GM12875 (cell line): Measurements from ENCODE around the gene PIGC.

Experiments used
- H3K4me3 ChIP-seq: one replicate; pipeline ENCODE4 v1.5.1; 2011; ENCODE audit warnings: low read depth, low read length, control low read depth
- TF ChIP-seq, protein P1 (sequence below): IDR thresholded peaks from 2 replicates; pipeline ENCODE4 v1.5.1; 2011; ENCODE audit warnings: low read depth, mild to moderate bottlenecking, control low read depth, inconsistent platforms, low read length, moderate library complexity, borderline replicate concordance; ENCODE audit not compliant: insufficient read depth

The PIGC gene

DNA sequence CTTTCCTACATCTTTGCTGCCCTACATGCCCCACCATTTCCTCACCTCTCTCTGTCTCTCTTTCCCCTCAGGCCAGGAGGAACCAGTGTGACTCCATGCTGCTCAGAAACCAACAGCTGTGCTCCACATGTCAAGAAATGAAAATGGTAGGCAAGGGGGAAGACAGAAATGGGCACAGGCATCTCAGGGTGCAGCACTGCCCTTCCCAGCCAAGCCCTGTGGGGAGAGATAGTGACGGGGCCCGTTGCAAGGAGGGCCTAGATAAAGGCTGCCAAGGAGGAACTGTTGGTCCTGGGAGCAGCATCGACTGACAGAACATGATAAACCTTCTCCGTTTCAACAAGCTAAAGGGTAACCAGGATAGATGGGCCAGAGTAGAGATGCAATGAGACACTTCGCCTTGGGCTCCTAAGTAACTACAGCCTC, 12.5 kb upstream of the PIGC start:
- TF ChIP-seq, protein P1, sequence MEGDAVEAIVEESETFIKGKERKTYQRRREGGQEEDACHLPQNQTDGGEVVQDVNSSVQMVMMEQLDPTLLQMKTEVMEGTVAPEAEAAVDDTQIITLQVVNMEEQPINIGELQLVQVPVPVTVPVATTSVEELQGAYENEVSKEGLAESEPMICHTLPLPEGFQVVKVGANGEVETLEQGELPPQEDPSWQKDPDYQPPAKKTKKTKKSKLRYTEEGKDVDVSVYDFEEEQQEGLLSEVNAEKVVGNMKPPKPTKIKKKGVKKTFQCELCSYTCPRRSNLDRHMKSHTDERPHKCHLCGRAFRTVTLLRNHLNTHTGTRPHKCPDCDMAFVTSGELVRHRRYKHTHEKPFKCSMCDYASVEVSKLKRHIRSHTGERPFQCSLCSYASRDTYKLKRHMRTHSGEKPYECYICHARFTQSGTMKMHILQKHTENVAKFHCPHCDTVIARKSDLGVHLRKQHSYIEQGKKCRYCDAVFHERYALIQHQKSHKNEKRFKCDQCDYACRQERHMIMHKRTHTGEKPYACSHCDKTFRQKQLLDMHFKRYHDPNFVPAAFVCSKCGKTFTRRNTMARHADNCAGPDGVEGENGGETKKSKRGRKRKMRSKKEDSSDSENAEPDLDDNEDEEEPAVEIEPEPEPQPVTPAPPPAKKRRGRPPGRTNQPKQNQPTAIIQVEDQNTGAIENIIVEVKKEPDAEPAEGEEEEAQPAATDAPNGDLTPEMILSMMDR: no peak
- no peak overlapping the region for H3K4me3 ChIP-seq

DNA sequence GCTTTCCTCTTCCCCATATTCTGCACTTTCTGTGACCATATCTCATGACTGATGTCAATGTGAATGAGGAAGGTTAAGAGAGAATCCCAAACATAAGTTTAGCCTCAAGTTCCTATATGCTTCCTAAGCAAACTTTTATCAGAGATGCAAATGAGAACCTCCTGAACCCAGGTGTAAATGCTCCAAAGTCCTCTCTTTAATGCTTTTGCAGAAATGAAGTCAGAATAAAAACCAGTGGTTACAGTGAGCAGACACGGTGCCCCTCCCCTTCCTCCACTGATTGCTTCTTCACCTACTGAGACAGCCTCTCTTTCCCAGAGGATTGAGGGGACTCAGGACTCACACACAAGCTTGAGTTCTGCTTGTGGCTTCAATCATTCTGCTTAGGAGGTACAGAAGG, 11.6 kb upstream of the PIGC start:
- TF ChIP-seq, protein P1: no peak
- no peak overlapping the region for H3K4me3 ChIP-seq

DNA sequence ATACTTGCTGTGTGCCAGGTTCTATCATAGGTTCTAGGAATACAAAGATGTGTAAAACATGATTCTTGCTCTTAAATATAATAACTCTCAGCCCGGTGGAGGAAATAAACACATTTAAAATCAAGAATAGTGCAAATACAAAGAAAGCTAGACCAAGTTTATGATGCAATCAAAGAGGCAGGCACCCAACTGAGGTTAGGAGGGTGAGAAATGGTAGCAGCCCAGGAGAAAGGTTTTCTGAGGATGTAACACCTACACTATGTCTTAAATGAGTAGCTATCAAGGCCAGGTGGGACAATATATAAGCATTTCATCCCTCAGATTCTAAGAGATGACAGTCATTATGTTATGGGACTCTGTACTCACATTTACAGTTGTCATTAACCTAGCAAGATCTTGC, 9.7 kb upstream of the PIGC start:
- TF ChIP-seq, protein P1: no peak
- H3K4me3 ChIP-seq: no peak overlapping the region

DNA sequence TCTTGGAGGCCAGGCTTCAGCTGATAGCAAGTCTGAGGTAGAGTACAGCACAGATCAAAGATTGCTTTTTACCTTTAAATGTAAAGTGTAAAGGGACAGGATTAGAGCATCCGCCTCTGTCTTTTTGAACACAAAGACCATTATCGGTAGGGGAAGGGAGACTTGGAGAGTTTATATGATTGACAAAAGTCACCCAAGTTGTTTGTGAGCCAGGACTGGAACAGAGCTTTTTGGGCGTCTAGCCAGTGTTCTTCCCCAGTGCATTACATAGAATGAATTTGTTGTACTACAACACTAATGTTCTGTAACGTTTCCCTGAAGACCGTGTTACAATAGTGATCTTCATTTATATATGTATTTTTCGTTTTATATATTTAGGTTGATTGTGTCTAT, 9.3 kb upstream of the PIGC start:
- no peak overlapping the region for H3K4me3 ChIP-seq
- TF ChIP-seq, protein P1: no peak

DNA sequence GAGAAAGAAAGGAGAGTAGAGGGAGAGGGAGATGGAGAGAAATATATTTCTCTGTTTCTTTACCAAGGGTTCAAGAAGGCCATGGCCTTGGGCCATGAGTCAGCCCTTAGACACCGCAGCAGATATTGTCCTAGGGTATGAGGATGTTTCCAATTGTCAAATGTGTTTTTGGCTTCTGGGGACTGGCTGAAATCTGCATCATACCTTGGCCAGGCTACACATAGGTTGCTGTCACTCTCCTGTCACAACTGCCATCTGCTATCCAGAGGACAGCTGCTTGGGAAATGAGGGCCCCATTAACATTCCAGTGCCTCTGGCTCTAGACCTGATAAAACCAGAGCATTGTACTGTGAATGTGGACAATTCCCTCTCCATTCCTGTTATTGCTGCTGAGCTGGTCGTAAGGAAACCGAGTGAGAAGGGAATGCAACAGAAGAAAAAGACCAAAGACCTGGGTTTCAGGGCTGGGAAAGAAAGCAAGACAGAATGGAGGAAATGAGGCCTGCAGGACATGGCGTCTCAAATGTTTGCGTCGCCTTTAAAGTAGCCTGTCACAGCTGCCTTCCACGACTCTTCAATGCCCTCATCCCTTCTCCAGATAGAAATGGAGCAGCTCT, 8.8 kb upstream of the PIGC start:
- TF ChIP-seq, protein P1: no peak
- H3K4me3 ChIP-seq: no peak overlapping the region

DNA sequence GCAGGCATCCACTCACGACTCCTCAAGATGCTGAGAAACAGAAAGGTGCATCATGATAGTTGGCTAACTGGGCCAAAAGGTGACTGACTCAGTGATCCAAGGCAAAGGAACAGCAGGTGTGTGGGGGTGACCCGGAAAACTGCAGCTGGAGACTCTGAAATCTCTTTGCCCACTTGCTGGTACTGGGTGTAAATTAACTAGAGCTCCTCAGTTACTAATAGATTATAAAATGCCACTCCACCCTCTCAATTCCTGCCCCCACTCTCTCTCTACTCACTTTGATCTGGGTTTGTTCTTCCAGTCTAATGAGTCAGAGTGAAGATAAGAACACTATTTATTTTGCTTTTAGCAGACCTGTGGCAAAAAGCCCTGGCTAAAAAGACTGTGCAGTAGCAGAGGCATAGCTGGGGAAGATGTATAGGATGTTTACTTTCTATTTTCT, 7.2 kb upstream of the PIGC start:
- H3K4me3 ChIP-seq: no peak overlapping the region

DNA sequence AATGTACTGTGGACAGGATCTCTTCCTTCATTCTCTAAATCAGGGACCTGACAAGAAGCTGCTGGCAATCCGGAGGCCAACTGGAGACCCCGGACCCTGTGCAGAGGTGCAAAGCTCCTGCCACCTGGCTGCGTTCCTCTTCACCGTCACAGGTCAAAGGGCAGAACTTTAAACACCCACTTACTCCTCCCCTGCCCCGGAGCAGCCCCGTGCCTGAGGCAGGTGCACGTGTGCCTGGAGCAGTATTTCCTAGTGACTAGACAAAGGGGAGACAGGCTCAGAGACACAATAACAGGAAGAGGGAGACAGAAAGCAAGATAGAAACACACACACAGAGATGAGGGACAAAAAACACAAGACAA, 6.6 kb upstream of the PIGC start:
- no peak overlapping the region for H3K4me3 ChIP-seq
- TF ChIP-seq, protein P1: no peak

More for the DNA sequence above, 7.2 kb upstream of the PIGC start:
- TF ChIP-seq, protein P1: no peak
